Fibroblast of lung (primary cell): ENCODE data around the gene JUP.

Source experiments
- EZH2 ChIP-seq: IDR thresholded peaks from 2 replicates; pipeline ENCODE4 v1.5.1; 2012; ENCODE audit warnings: low read length, control low read depth, mild to moderate bottlenecking; ENCODE audit errors: missing control alignments
- TF ChIP-seq, protein P1 (sequence below), 2 donors: IDR thresholded peaks in 1 of 2; conservative IDR thresholded peaks in 1 of 2; 1 replicate in 1 of 2; 2 replicates in 1 of 2; pipeline ENCODE4 v1.5.1; 2011 to 2012; ENCODE audit warnings: low read length in 2 of 2, control low read depth in 1 of 2, inconsistent platforms in 1 of 2, low read depth in 1 of 2, mild to moderate bottlenecking in 1 of 2

DNA sequence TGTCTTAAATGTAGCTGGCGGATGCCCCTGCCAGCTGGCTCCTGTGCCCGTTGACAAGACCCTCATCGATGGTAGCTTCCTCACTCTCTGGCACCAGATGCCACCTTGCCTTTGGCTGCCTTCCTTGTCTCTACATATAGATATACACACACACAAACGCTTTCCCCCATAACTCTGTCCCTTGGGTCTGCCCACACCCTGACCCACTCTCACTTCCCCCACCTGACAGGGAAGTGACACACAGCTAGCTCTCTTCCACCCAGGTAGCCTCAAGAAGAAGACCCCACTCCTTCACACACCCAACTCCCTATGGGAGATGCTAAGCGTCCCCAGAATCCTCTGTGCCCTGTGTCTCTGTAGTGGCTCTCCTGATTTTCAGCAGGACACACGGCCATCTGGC lies 25.6 kb downstream of the JUP start:
- TF ChIP-seq, protein P1, sequence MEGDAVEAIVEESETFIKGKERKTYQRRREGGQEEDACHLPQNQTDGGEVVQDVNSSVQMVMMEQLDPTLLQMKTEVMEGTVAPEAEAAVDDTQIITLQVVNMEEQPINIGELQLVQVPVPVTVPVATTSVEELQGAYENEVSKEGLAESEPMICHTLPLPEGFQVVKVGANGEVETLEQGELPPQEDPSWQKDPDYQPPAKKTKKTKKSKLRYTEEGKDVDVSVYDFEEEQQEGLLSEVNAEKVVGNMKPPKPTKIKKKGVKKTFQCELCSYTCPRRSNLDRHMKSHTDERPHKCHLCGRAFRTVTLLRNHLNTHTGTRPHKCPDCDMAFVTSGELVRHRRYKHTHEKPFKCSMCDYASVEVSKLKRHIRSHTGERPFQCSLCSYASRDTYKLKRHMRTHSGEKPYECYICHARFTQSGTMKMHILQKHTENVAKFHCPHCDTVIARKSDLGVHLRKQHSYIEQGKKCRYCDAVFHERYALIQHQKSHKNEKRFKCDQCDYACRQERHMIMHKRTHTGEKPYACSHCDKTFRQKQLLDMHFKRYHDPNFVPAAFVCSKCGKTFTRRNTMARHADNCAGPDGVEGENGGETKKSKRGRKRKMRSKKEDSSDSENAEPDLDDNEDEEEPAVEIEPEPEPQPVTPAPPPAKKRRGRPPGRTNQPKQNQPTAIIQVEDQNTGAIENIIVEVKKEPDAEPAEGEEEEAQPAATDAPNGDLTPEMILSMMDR (conservative IDR thresholded peaks at IDR 0.05 in 1 of 2, IDR thresholded peaks at IDR 0.05 in 1 of 2; ENCODE audit: low read depth in 1 of 2, low read length in 2 of 2): no peak
- TF ChIP-seq EZH2: no peak
